Fibroblast of the aortic adventitia (primary cell): Measurements from ENCODE around the gene POLD1. TPM values are rescaled to one million over a fixed set of nuclear protein-coding genes. Genes with fewer than 3 reads are reported as not detected.
"Not testable (repeated sequence)": the region's sequence is repeated elsewhere in the genome, so short reads cannot be mapped to it uniquely, and the experiment has no call there.

ENCODE experiments used
- DNase-seq: peaks from one replicate; pipeline ENCODE4 v3.0.0-alpha.2; 2010; ENCODE audit warnings: low read depth
- H3K4me3 ChIP-seq: 2 replicates; pipeline ENCODE4 v1.5.1; 2011; ENCODE audit warnings: low read depth, mild to moderate bottlenecking, control low read depth, low read length, moderate library complexity
- CTCF ChIP-seq: IDR thresholded peaks from 2 replicates; pipeline ENCODE4 v1.5.1; 2011; ENCODE audit warnings: mild to moderate bottlenecking, low read length, control low read depth, inconsistent platforms; ENCODE audit not compliant: insufficient read depth
- total RNA-seq: library from RNA; depleted of rRNA; stranded (reverse); fragments of >200 nt; gene quantifications from 2 replicates; pipeline ENCODE4 v1.2.3, GENCODE V29; 2012; ENCODE audit warnings: low replicate concordance

Gene POLD1
- total RNA-seq, 1 donor, result 29.3 TPM

- peak overlapping the region; percentile 81 for H3K4me3 ChIP-seq
- DNase-seq, result no peak
- TF ChIP-seq CTCF, result no peak
Measured at GRCh38 chr19:50384685-50385535, 763 bp downstream of the POLD1 start.

GRCh38 chr19:50387176-50387867 is 3.2 kb downstream of the POLD1 start:
- DNase-seq, result no peak
- no peak overlapping the region for H3K4me3 ChIP-seq
- TF ChIP-seq CTCF, result no peak

- DNase-seq, result no peak
- H3K4me3 ChIP-seq, result no peak overlapping the region
- no peak for TF ChIP-seq CTCF
Measured at GRCh38 chr19:50387868-50388245, 3.7 kb downstream of the POLD1 start.

GRCh38 chr19:50390295-50390694 is 6.1 kb downstream of the POLD1 start:
- not testable (repeated sequence) for DNase-seq, H3K4me3 ChIP-seq

- H3K4me3 ChIP-seq, DNase-seq: not testable (repeated sequence)
Measured at GRCh38 chr19:50390952-50391351, 6.8 kb downstream of the POLD1 start.

GRCh38 chr19:50392759-50393158 is 8.6 kb downstream of the POLD1 start:
- H3K4me3 ChIP-seq, result no peak overlapping the region
- DNase-seq, result no peak
- TF ChIP-seq CTCF, result no peak

- H3K4me3 ChIP-seq, result no peak overlapping the region
- DNase-seq, result no peak
Measured at GRCh38 chr19:50393589-50393988, 9.4 kb downstream of the POLD1 start.

More at GRCh38 chr19:50393589-50393988, 9.4 kb downstream of the POLD1 start:
- no peak for TF ChIP-seq CTCF
